ENCODE data around the gene RILPL2.
"Not testable (repeated sequence)": the region's sequence is repeated elsewhere in the genome, so short reads cannot be mapped to it uniquely, and the experiment has no call there.

The RILPL2 gene

GRCh38 chr12:123436017-123436964 is at the start of gene RILPL2:
Gene RILPL2, minus strand, starts transcription at chr12:123436684. Its CDS starts 264 bp downstream, at chr12:123436420.
- DNase-seq, result no peak

DNA sequence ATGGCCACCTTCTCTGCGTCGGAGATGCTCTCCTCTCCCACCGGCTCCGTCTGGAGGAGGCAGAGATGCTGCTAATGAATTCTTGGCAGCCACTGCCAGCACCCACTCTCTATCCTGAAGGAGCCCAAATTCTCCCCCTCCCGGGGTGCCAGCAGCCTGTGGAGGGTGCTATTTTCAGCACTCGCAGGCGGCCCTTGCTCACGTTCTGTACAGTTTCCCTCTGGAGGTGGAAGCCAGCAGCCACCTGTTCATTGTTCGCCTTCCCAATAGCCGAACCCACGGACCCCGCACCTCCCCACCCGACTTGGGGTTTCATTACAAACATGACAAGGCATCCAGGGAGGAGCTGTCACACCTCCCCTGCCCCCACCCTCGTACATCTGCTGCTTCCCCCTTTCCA is 49.3 kb upstream of the RILPL2 start:
- no peak for DNase-seq

- no peak for DNase-seq
Measured at GRCh38 chr12:123483602-123484248, 47.2 kb upstream of the RILPL2 start.

GRCh38 chr12:123482876-123483275 is 46.4 kb upstream of the RILPL2 start:
- DNase-seq, result no peak

DNA sequence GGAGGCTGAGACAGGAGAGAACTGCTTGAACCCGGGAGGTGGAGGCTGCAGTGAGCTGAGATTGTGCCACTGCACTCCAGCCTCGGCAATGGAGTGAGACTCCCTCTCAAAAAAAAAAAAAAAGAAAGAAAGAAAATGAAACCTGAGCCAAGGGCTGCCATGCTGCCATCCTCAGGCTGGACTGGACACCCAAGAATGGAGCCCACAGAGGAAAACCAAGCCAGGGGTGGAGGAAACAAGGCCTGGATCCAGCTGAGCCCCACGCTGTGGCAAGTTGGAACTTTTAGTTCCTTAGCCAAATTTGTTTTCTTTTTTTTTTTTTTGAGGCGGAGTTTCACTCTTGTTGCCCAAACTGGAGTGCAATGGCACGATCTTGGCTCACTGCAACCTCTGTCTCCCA is 44.8 kb upstream of the RILPL2 start:
- not testable (repeated sequence) for DNase-seq

DNA sequence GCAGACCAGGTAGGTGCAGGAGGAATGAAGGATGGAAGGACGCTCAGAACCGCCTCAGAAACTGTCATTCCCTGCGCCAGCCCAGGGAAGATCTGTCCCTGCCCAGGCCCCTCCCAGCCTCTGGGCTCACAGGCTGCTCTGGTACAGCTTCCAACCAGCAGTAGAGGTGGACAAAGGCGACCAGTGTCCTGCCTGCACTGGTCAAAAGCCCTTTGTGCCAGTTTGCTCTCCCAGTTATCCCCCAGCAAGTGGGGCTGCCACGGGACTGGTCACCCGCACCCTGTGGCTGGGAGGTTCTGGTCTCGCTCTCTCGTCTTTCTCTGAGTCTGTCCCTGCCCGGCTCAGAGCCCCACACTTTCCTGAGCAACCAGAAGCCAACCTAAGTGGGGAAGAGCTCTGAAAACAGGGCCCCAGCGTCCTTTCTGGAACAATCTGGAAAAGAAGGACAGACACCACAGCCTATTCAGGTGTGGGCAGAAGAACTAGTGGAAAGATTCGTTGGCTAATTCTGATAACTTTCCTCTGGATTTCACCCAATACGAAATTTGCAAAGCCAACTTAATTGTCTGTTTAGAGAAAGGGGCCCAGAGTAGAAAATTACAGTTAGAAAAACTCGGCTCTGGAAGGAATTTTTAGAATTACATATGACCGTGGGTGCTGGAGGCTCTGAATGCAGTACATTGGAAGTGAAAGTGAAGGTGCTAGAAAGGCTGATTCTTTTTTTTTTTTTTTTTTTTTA is 43.1 kb upstream of the RILPL2 start:
- no peak for DNase-seq

DNA sequence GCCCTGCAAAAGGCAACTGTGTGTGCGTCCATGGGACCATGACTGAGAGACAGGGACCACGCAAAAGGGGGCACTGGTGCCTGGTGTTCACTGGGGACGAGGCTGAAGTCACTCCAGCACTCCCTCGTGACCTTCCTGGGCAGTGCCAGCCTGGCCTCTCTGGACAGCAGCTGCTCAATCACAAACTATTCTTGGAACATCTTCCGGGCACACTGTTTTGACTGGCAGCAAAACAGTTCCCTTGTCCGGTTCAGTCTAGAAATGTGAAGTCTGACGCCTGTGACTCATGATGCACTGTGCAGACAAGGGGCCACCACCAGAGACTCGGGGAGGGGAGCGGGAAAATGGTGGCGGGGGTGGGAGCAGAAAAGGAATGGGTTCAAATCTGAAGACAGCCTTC is 42.3 kb upstream of the RILPL2 start:
- DNase-seq, result no peak

DNA sequence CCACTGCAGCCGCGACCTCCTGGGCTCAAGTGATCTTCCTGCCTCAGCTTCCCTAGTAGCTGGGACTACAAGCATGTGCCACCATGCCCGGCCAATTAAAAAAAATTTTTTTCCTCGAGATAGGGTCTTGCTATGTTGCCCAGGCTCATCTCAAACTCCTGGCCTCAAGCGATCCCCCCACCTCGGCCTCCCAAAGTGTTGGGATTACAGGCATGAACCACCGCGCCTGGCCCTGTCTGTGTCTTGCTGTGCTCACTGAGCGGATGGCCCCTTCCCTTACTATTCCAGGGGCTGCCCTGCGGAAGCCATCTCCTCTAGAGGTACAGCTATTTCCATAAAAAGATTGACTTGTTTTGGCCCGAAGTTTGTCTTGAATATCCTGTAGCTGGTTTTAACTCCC is 41.6 kb upstream of the RILPL2 start:
- DNase-seq, result no peak

DNA sequence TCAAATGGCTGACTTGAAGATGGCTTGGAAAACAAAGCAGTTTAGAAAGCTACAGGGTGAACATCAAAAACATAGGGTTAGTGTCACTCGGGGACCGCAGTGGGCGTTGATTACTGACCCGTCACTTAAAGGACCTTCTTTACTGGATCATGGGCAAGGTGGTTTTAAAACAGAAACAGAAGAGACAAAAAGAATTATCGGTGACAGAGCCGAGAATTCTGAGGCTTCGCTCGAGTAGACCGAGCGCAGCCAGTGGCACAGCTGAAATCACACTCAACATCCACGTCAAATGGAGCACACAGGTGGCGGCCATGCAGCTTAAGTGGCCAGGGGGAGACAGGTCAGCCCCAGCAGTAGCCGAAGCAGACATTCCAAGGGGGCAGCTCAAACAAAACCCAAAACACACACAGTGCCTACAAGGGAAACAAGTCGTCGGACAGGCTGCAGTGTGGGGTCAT is 38.8 kb upstream of the RILPL2 start:
- DNase-seq, result no peak

DNA sequence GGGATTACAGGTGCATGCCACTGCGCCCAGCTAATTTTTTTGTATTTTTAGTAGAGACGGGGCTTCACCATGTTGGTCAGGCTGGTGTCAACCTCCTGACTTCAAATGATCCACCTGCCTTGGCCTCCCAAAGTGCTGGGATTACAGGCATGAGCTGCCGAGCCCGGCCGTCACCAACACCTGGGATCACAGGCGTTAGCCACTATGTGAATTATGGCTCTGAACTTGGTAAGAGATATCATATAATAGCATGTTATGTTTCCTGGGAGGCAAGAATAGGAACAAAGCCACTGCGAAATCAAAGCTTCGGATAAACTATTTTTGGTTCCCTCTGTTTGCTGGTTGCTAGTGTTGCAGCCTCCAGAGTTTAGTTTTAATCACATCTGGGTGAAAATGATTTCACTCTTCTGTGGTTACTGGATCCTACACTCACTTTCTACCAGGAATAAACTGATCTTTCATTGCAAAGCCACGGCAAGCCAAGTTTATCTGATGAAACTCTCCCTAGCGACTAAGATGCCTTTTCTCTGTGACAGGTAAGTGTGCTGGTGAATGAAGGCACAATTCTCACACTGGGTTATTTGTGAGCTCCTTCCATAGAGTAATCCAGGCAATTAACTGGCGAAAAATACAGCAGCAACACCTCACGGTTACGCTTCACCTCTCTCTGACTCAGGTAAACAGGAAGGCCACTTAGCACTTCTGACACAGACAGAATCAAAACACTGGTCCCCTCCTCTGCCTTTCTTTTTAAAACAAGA is 38.2 kb upstream of the RILPL2 start:
- DNase-seq, result no peak

GRCh38 chr12:123472438-123472849 is 36.0 kb upstream of the RILPL2 start:
- no peak for DNase-seq

DNA sequence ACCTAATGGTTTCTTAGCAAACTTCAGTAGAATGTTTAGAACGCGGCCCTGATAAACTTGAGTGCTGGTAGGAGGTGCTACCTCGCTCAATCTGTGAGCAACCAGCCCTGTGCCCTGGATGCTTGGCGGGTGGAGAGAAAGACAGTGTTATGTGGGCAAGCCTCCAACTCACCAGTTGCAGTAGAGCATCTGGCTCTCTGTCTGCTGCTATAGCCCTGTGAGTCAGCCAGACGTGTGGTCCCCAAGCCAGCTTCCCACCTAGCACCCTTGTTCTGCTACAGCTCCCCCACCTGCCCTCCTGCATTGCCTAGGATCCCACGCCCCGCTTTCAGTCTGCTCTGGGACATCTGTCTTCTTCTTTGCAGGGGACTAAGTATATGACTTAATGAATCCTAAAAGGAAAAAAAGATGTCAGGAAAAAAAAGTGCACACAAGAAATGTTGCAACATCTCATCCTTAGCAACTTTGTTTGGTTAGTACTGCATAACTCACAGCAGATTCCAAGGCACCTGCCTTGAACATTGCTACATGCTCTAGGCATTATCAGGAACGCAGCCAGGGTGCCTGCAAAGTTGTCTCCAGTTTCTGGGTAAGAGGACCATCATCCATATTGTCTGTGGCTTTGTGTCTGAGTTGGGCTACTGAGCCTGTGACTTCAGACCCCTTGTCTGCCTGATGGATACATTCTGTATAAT is 35.0 kb upstream of the RILPL2 start:
- no peak for DNase-seq

DNA sequence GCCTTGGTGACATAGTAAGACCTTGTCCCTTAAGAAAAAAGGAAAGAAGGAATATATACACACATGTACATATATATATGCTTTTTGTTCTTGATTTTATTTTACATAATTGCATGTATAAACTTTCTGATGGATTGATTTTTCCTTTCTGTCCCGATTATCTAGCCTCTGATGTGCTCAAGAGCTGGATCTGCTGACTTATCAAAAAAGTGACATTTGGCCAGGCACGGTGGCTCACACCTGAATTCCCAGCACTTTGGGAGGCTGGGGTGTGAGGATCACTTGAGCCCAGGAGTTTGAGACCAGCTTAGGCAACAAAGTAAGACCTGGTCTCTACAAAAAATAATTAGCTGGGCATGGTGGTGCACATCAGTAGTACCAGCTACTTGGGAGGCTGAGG is 33.5 kb upstream of the RILPL2 start:
- DNase-seq, result no peak

- DNase-seq, result no peak
Measured at GRCh38 chr12:123468786-123469185, 32.3 kb upstream of the RILPL2 start.

DNA sequence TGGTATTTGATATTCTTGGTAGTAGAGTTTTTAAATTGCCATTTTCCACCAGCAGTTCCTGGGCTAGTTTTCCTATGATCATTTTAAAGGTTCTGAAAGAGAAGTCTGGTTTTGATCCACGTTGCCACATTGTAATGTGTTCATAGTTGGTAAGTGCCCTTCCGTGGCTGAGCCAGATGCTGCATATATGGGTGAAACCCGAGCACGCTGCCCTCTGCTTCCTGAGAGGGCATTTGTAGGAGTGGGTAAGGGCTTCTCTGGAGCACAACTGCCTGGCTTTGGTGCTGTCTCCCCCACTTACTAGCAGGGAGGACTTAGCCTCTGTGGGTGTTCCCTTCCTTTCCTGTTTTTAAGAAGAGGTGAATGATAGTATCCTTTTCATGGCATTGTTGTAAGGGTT is 28.6 kb upstream of the RILPL2 start:
- no peak for DNase-seq

GRCh38 chr12:123463174-123463573 is 26.7 kb upstream of the RILPL2 start:
- not testable (repeated sequence) for DNase-seq

- peak; percentile 32 for DNase-seq
Measured at GRCh38 chr12:123457980-123458779, 21.7 kb upstream of the RILPL2 start, which contains the start of gene SNRNP35. Gene SNRNP35, plus strand, starts transcription at chr12:123458139. Its CDS starts 7,402 bp downstream, at chr12:123465541.

DNA sequence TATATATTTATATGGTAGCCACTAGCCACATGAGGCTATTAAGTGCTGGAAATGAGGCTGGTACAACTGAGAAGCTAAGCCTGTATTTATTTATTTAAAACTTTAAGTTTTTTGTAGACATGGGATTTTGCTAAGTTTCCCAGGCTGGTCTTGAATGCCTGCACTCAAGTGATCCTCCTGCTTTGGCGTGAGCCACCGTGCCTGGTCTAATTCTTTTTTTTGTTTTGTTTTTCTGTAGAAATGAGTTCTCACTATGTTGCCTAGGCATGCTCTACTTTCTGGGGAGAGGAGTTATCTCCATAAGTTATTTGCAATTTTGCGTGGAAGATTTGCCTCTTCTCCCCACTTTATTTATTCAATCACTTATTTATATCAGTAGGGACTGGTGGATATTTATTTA is 16.7 kb upstream of the RILPL2 start:
- no peak for DNase-seq

DNA sequence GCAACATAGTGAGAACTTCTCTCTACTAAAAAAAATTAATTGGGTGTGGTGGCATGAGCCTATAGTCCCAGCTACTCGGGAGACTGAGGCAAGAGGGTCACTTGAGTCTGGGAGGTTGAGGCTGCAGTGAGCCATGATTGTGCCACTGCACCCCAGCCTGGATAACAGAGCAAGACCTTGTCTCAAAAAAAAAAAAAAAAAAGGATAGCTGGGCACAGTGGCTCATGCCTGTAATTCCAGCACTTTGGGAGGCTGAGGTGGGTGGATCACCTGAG is 15.7 kb upstream of the RILPL2 start:
- not testable (repeated sequence) for DNase-seq

- no peak for DNase-seq
Measured at GRCh38 chr12:123450636-123451035, 14.2 kb upstream of the RILPL2 start.

- DNase-seq, result no peak
Measured at GRCh38 chr12:123449856-123450255, 13.4 kb upstream of the RILPL2 start.

All from NCI-H2081 treated with DMSO at 0.1 percent for 48 hours (cell line).